ENCODE measurements around the gene SULT1A1. TPM values are rescaled to one million over a fixed set of nuclear protein-coding genes. Genes with fewer than 3 reads are reported as not detected.

The SULT1A1 gene
- total RNA-seq, 1 donor from 2014 or later = 8.6 TPM

- DNase-seq (ENCODE audit: low read depth) = no peak
- TF ChIP-seq CTCF (conservative IDR thresholded peaks at IDR 0.05; ENCODE audit: low read depth, low read length) = no peak
- H3K4me3 ChIP-seq (ENCODE audit: low read depth, low read length) = no peak overlapping the region
Measured at GRCh38 chr16:28558456-28558855, 51.4 kb downstream of the SULT1A1 start.

- no peak overlapping the region for H3K4me3 ChIP-seq (ENCODE audit: low read depth, low read length)
- TF ChIP-seq CTCF (conservative IDR thresholded peaks at IDR 0.05; ENCODE audit: low read depth, low read length) = no peak
- no peak for DNase-seq (ENCODE audit: low read depth)
Measured at GRCh38 chr16:28556914-28557320, 52.9 kb downstream of the SULT1A1 start.

- H3K4me3 ChIP-seq (ENCODE audit: low read depth, low read length) = no peak overlapping the region
- TF ChIP-seq CTCF (conservative IDR thresholded peaks at IDR 0.05; ENCODE audit: low read depth, low read length) = no peak
- DNase-seq (ENCODE audit: low read depth) = no peak
Measured at GRCh38 chr16:28555561-28555960, 54.3 kb downstream of the SULT1A1 start.

Other genes with a start within 250 kb of the SULT1A1 start
- 0.07 and 0.29 TPM in 2 replicates for gene NPIPB6, start 246.5 kb downstream of the SULT1A1 start, total RNA-seq
- 132 and 175 TPM in 2 replicates for gene EIF3CL, start 206.2 kb downstream of the SULT1A1 start, total RNA-seq
- not detected in 2 replicates for gene NPIPB7, start 137.7 kb downstream of the SULT1A1 start, total RNA-seq
- gene CLN3, start 118.0 kb downstream of the SULT1A1 start, total RNA-seq = 15.5 and 16.0 TPM in 2 replicates
- not detected in 2 replicates for gene APOBR, start 115.4 kb downstream of the SULT1A1 start, total RNA-seq
- gene IL27, start 103.2 kb downstream of the SULT1A1 start, total RNA-seq = not detected in 2 replicates
- not detected in 2 replicates for gene NUPR1, start 71.1 kb downstream of the SULT1A1 start, total RNA-seq
- gene SGF29, start 56.1 kb downstream of the SULT1A1 start, total RNA-seq = 17.4 and 18.7 TPM in 2 replicates
- gene SULT1A2, start 13.0 kb downstream of the SULT1A1 start, total RNA-seq = 0.17 TPM in 1 of 2 replicates, not detected in the other
- gene NPIPB8, start 28.0 kb upstream of the SULT1A1 start, total RNA-seq = not detected in 2 replicates
- 178 and 287 TPM in 2 replicates for gene EIF3C, start 101.4 kb upstream of the SULT1A1 start, total RNA-seq
- gene NPIPB9, start 141.7 kb upstream of the SULT1A1 start, total RNA-seq = not detected in 2 replicates
- gene ATXN2L, start 213.0 kb upstream of the SULT1A1 start, total RNA-seq = 51.1 and 79.0 TPM in 2 replicates
- 174 and 250 TPM in 2 replicates for gene TUFM, start 236.3 kb upstream of the SULT1A1 start, total RNA-seq